GM23248 (cell line): ENCODE data around the gene ITIH2. TPM values are rescaled to one million over a fixed set of nuclear protein-coding genes. Genes with fewer than 3 reads are reported as not detected.
A peak's percentile ranks its signal among the peaks of the same experiment; 100 is the strongest.

ENCODE experiments used
- DNase-seq: peaks from one replicate; pipeline ENCODE4 v3.0.0-alpha.2; 2015
- H2AFZ ChIP-seq: fragments of 200-600 bp; sonication (generic); 2 replicates; pipeline ENCODE4 v1.6.1; 2016; ENCODE audit warnings: antibody characterized with exemption
- H3F3A ChIP-seq: fragments of 200-600 bp; sonication (generic); 2 replicates; pipeline ENCODE4 v1.6.1; 2016; ENCODE audit warnings: mild to moderate bottlenecking, antibody characterized with exemption, mixed run types; ENCODE audit not compliant: insufficient read depth
- H3K27ac ChIP-seq: fragments of 200-600 bp; sonication (generic); 2 replicates; pipeline ENCODE4 v1.5.1; 2016; ENCODE audit warnings: mild to moderate bottlenecking
- H3K27me3 ChIP-seq: fragments of 200-600 bp; sonication (generic); replicated peaks from 2 replicates; pipeline ENCODE4 v1.6.1; 2016; ENCODE audit warnings: mild to moderate bottlenecking; ENCODE audit not compliant: insufficient read depth
- H3K36me3 ChIP-seq: fragments of 200-600 bp; sonication (generic); 2 replicates; pipeline ENCODE4 v1.6.1; 2016; ENCODE audit warnings: low read depth, mild to moderate bottlenecking
- H3K4me1 ChIP-seq: fragments of 200-600 bp; sonication (generic); 2 replicates; pipeline ENCODE4 v1.6.1; 2016; ENCODE audit warnings: mild to moderate bottlenecking; ENCODE audit not compliant: insufficient read depth
- H3K4me2 ChIP-seq: fragments of 200-600 bp; sonication (generic); one replicate; pipeline ENCODE4 v1.6.1; 2016; ENCODE audit warnings: mild to moderate bottlenecking; ENCODE audit not compliant: unreplicated experiment
- H3K4me3 ChIP-seq: fragments of 200-600 bp; sonication (generic); 2 replicates; pipeline ENCODE4 v1.5.1; 2016; ENCODE audit warnings: mild to moderate bottlenecking
- H3K79me2 ChIP-seq: fragments of 200-600 bp; sonication (generic); 2 replicates; pipeline ENCODE4 v1.6.1; 2016; ENCODE audit warnings: mild to moderate bottlenecking; ENCODE audit not compliant: insufficient read depth
- H3K9ac ChIP-seq: fragments of 200-600 bp; sonication (generic); 2 replicates; pipeline ENCODE4 v1.6.1; 2016; ENCODE audit warnings: mild to moderate bottlenecking
- H3K9me2 ChIP-seq: fragments of 200-600 bp; sonication (generic); 2 replicates; pipeline ENCODE4 v1.6.1; 2016; ENCODE audit warnings: mixed run types, mild to moderate bottlenecking, moderate library complexity; ENCODE audit not compliant: insufficient read depth
- H3K9me3 ChIP-seq: fragments of 200-600 bp; sonication (generic); one replicate; pipeline ENCODE4 v1.6.1; 2017; ENCODE audit warnings: low read depth
- H4K20me1 ChIP-seq: fragments of 200-600 bp; sonication (generic); 2 replicates; pipeline ENCODE4 v1.6.0; 2016; ENCODE audit not compliant: insufficient read depth
- EZH2 ChIP-seq: fragments of 200-600 bp; sonication (generic); IDR thresholded peaks from 2 replicates; pipeline ENCODE4 v1.6.1; 2018; ENCODE audit warnings: antibody characterized with exemption, mild to moderate bottlenecking; ENCODE audit not compliant: insufficient read depth, poor library complexity, severe bottlenecking
- EZH2phosphoT487 ChIP-seq: fragments of 200-600 bp; sonication (generic); IDR thresholded peaks from 2 replicates; pipeline ENCODE4 v1.6.1; 2018; ENCODE audit warnings: antibody characterized with exemption, moderate library complexity, mild to moderate bottlenecking, low read depth; ENCODE audit not compliant: insufficient read depth
- WGBS, 2 experiments: methylation state at CpG; one replicate each; pipeline ENCODE4 v1.1.6; 2015 to 2017; ENCODE audit warnings: low lambda C conversion rate in 2 of 2, low coverage in 1 of 2; ENCODE audit errors: missing lambda C conversion rate in 2 of 2; 5-methylcytosine and 5-hydroxymethylcytosine counted together
- in situ Hi-C: fragments of 300-500 bp; cut with MboI; formaldehyde crosslinking; loops from 2 replicates; pipeline ENCODE4 v1.15.0; 2020
- polyA plus RNA-seq: library from polyadenylated mRNA; unstranded; fragments of >200 nt; fragmentation: Nextera tagmentation; extraction: Ambion mirVana; gene quantifications from 2 replicates; pipeline ENCODE4 v1.2.1, GENCODE V29; 2016
- total RNA-seq: library from RNA; depleted of rRNA; stranded (reverse); fragments of >200 nt; shearing (Covaris generic); gene quantifications from 2 replicates; pipeline ENCODE4 v1.2.3, GENCODE V29; 2014; rRNA removed

Gene ITIH2
- total and polyA plus RNA-seq, 2 experiments from 2014 or later: not detected

DNA sequence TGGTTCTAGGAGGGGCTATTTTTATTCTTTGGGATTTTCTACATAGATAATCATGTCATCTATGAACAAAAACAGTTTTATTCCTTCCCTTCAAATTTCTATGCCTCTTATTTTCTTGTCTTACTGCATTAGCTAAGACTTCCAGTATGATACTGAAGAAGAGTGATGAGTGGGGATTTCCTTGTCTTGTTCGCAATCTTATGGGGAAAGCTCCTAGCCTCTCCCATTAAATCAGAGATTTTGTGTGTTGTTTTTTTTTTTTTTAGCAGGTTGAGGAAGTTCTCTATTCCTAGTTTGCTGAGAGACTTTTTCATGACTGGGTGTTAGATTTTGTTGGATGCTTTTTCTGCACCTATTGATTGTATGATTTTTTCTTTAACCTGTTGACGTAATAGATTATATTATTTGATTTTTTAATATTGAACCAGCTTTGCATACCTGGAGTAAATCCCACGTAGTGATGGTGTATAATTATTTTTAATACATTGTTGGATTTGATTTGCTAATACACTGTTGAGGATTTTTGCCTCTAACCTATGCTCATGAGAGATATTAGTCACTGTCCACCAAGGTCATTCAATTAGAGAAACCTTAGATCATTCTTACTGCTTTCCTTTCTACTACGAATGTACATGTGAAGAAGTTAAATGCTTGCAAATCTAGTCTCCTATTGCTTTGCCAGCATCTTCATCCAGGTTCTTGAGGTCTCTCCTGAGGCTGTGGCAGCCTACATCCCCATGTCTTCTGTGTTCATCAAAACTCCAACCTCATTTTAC lies 91.3 kb downstream of the ITIH2 start:
- H3K4me3 ChIP-seq: no peak overlapping the region
- H3K27ac ChIP-seq: no peak overlapping the region
- peak; percentile 18 for DNase-seq
- TF ChIP-seq EZH2phosphoT487 (no peak), EZH2 (no peak)
- no peak overlapping the region for H3K9ac ChIP-seq
- peaks cover 15% of the 10 kb centered on the region for H4K20me1 ChIP-seq
- no peak overlapping the region for H2AFZ ChIP-seq
- H3K4me2 ChIP-seq: no peak overlapping the region
- no peaks in the 10 kb centered on the region for H3K27me3 ChIP-seq
- peaks cover 90% of the 10 kb centered on the region for H3K79me2 ChIP-seq
- 93 to 97% methylated on average over 4 of the region's 4 CpGs for WGBS, 2 experiments
- peaks cover 42% of the 10 kb centered on the region for H3F3A ChIP-seq
- peaks cover 62% of the 10 kb centered on the region for H3K4me1 ChIP-seq
- peaks cover 11% of the 10 kb centered on the region for H3K36me3 ChIP-seq
- in situ Hi-C loops: no loop called here
- H3K9me2 ChIP-seq: no peaks in the 10 kb centered on the region
- H3K9me3 ChIP-seq: no peaks in the 10 kb centered on the region

DNA sequence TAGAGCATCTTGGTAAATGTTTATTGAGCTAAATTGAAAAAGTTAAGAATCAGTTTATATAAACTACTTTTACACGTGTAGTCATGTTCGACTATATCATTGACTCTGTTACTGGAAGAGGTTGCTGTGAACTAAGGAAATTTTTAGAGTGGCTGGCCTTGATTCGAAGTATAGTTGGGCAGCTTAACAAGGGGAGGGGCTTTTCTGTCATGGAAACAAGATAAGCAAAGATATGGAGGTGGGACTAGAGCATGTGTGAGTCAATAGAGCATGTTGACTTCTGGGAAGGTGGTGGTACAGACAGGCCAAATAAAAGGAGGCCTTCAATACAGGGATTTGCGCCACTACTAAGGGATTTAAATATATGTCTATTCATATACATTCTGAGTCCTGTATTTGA lies 92.5 kb downstream of the ITIH2 start:
- Histone ChIP-seq H3F3A (peaks cover 47% of the 10 kb centered on the region), H3K4me2 (no peak overlapping the region), H3K27me3 (no peaks in the 10 kb centered on the region), H3K36me3 (peaks cover 18% of the 10 kb centered on the region), H3K79me2 (peaks cover 87% of the 10 kb centered on the region), H3K9ac (no peak overlapping the region), H3K9me3 (no peaks in the 10 kb centered on the region), H3K4me1 (peaks cover 55% of the 10 kb centered on the region), H3K4me3 (no peak overlapping the region), H3K9me2 (no peaks in the 10 kb centered on the region), H2AFZ (no peak overlapping the region), H4K20me1 (peaks cover 7% of the 10 kb centered on the region), H3K27ac (no peak overlapping the region)
- 88 to 91% methylated on average over 4 of the region's 4 CpGs for whole genome bisulfite sequencing, 2 experiments
- in situ Hi-C loops: no loop called here
- TF ChIP-seq EZH2 (no peak), EZH2phosphoT487 (no peak)
- DNase-seq: no peak

DNA sequence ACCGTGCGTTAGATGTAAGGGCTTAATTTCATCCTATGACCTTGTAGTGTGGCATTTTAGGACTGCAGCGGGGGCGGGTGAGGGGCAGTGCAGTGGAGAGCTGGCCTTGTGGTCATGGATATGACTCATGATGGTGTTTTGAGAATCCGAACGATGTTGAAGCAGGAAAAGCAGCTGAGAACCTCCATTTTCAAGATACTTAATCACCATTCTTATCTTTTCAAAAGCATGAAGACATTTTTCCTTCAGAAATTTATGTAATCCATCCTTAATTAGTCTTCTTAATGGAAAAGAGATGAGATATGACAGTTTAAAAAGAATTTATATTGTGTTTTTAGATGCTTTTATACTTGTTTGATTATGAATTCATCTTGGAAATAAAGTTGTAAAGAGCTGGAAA lies 94.5 kb downstream of the ITIH2 start:
- in situ Hi-C loops: no loop called here
- 10 to 16% methylated on average over 6 of the region's 6 CpGs for WGBS, 2 experiments

More for the DNA sequence above, 94.5 kb downstream of the ITIH2 start:
- TF ChIP-seq EZH2phosphoT487: no peak
- no peak for TF ChIP-seq EZH2
- Histone ChIP-seq H3K4me3 (peak overlapping the region; percentile 35; the same call in 1 of the 2 replicates), H3K79me2 (peaks cover 82% of the 10 kb centered on the region), H2AFZ (peak overlapping the region; percentile 27), H3K36me3 (peaks cover 38% of the 10 kb centered on the region), H3K9me2 (no peaks in the 10 kb centered on the region), H3K4me2 (peak overlapping the region; percentile 77), H3K27me3 (no peaks in the 10 kb centered on the region), H4K20me1 (no peaks in the 10 kb centered on the region; the same call in 1 of the 2 replicates), H3K27ac (peak overlapping the region; percentile 73), H3K4me1 (peaks cover 45% of the 10 kb centered on the region), H3F3A (peaks cover 38% of the 10 kb centered on the region), H3K9ac (peak overlapping the region; percentile 36), H3K9me3 (no peaks in the 10 kb centered on the region)
- DNase-seq: peak; percentile 93

Other genes starting within 250 kb of the ITIH2 start
- gene ITIH5, start 36.4 kb upstream of the ITIH2 start, total RNA-seq: not detected in 2 replicates
- 0.13 TPM in 1 of 2 replicates, not detected in the other for gene ITIH5, start 36.4 kb upstream of the ITIH2 start, polyA plus RNA-seq
- 3.8 and 7.8 TPM in 2 replicates for gene KIN, start 84.7 kb downstream of the ITIH2 start, total RNA-seq
- gene KIN, start 84.7 kb downstream of the ITIH2 start, polyA plus RNA-seq: 10.6 and 11.7 TPM in 2 replicates
- 229 and 315 TPM in 2 replicates for gene ATP5F1C, start 84.9 kb downstream of the ITIH2 start, total RNA-seq
- 294 and 304 TPM in 2 replicates for gene ATP5F1C, start 84.9 kb downstream of the ITIH2 start, polyA plus RNA-seq
- 1.7 and 2.4 TPM in 2 replicates for gene TAF3, start 115.2 kb downstream of the ITIH2 start, total RNA-seq
- 4.4 and 5.5 TPM in 2 replicates for gene TAF3, start 115.2 kb downstream of the ITIH2 start, polyA plus RNA-seq